Measurements from ENCODE around the gene TENM4. TPM values are rescaled to one million over a fixed set of nuclear protein-coding genes. Genes with fewer than 3 reads are reported as not detected.
"Not testable (repeated sequence)": the region's sequence is repeated elsewhere in the genome, so short reads cannot be mapped to it uniquely, and the experiment has no call there.

Gene TENM4
- total RNA-seq, 1 experiment from 2014 or later, result not detected

GRCh38 chr11:78978831-78979230 is 462.0 kb downstream of the TENM4 start:
- no peak for DNase-seq (ENCODE audit: low spot score)

GRCh38 chr11:78977848-78978247 is 463.0 kb downstream of the TENM4 start:
- DNase-seq (ENCODE audit: low spot score), result not testable (repeated sequence)

- no peak for DNase-seq (ENCODE audit: low spot score)
These were observed 463.8 kb downstream of the TENM4 start for GRCh38 chr11:78977009-78977408.

GRCh38 chr11:78975081-78975480 is 465.7 kb downstream of the TENM4 start:
- no peak for DNase-seq (ENCODE audit: low spot score)

GRCh38 chr11:78973876-78974275 is 467.0 kb downstream of the TENM4 start:
- DNase-seq (ENCODE audit: low spot score), result no peak

GRCh38 chr11:78972590-78972989 is 468.2 kb downstream of the TENM4 start:
- DNase-seq (ENCODE audit: low spot score), result no peak

- DNase-seq (ENCODE audit: low spot score), result no peak
These were observed 468.7 kb downstream of the TENM4 start for GRCh38 chr11:78972177-78972576.

GRCh38 chr11:78967811-78968210 is 473.0 kb downstream of the TENM4 start:
- no peak for DNase-seq (ENCODE audit: low spot score)

- no peak for DNase-seq (ENCODE audit: low spot score)
These were observed 475.4 kb downstream of the TENM4 start for GRCh38 chr11:78965432-78965831.

GRCh38 chr11:78961937-78962701 is 478.7 kb downstream of the TENM4 start:
- DNase-seq (ENCODE audit: low spot score), result no peak

GRCh38 chr11:78961247-78961646 is 479.6 kb downstream of the TENM4 start:
- peak; percentile 58 for DNase-seq (ENCODE audit: low spot score)

GRCh38 chr11:78958444-78958843 is 482.4 kb downstream of the TENM4 start:
- DNase-seq (ENCODE audit: low spot score), result no peak

GRCh38 chr11:78957476-78958245 is 483.2 kb downstream of the TENM4 start:
- DNase-seq (ENCODE audit: low spot score), result no peak

- DNase-seq (ENCODE audit: low spot score), result no peak
These were observed 486.1 kb downstream of the TENM4 start for GRCh38 chr11:78954696-78955095.

- DNase-seq (ENCODE audit: low spot score), result no peak
These were observed 486.6 kb downstream of the TENM4 start for GRCh38 chr11:78954261-78954660.

- no peak for DNase-seq (ENCODE audit: low spot score)
These were observed 487.9 kb downstream of the TENM4 start for GRCh38 chr11:78952890-78953289.

- no peak for DNase-seq (ENCODE audit: low spot score)
These were observed 488.7 kb downstream of the TENM4 start for GRCh38 chr11:78952175-78952574.

GRCh38 chr11:78949976-78950690 is 490.7 kb downstream of the TENM4 start:
- DNase-seq (ENCODE audit: low spot score), result no peak

GRCh38 chr11:78946945-78947902 is 493.6 kb downstream of the TENM4 start:
- peak; percentile 4 for DNase-seq (ENCODE audit: low spot score)

GRCh38 chr11:78943841-78944240 is 497.0 kb downstream of the TENM4 start:
- no peak for DNase-seq (ENCODE audit: low spot score)

- DNase-seq (ENCODE audit: low spot score), result no peak
These were observed 497.7 kb downstream of the TENM4 start for GRCh38 chr11:78943154-78943553.
